ENCODE measurements around the gene ITGB3. TPM values are rescaled to one million over a fixed set of nuclear protein-coding genes. Genes with fewer than 3 reads are reported as not detected.

Gene ITGB3
- total RNA-seq, 1 experiment from 2014 or later, result not detected

DNA sequence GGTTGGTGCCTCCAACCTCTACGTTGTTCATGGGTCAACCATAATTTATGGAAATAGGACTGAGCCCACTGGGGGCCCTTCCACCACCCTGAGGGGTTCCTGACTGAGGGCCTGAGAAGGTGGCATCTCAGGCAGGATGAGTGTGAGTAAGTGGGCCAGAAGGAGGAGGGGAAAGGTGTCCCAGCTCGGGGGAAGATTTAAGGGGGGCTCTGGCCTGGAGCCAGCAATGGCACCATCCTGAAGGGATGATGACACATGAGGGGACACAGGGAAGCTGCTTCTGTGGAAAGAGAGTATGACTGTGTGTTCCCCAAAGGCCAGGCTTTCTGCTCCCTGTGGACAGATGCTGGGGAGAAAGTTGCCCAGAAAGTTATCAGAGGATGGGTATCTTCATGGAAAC, 25.8 kb upstream of the ITGB3 start:
- H3K27ac ChIP-seq (ENCODE audit: low read depth, low read length), result no peak overlapping the region
- H3K9me3 ChIP-seq (ENCODE audit: control insufficient read depth in 1 of 2, insufficient read depth in 1 of 2, low read depth in 1 of 2, low read length in 2 of 2), result peaks cover 0 to 5% of the 10 kb centered on the region in 2 experiments; a peak in 1 of 4 replicates
- TF ChIP-seq, protein P1, sequence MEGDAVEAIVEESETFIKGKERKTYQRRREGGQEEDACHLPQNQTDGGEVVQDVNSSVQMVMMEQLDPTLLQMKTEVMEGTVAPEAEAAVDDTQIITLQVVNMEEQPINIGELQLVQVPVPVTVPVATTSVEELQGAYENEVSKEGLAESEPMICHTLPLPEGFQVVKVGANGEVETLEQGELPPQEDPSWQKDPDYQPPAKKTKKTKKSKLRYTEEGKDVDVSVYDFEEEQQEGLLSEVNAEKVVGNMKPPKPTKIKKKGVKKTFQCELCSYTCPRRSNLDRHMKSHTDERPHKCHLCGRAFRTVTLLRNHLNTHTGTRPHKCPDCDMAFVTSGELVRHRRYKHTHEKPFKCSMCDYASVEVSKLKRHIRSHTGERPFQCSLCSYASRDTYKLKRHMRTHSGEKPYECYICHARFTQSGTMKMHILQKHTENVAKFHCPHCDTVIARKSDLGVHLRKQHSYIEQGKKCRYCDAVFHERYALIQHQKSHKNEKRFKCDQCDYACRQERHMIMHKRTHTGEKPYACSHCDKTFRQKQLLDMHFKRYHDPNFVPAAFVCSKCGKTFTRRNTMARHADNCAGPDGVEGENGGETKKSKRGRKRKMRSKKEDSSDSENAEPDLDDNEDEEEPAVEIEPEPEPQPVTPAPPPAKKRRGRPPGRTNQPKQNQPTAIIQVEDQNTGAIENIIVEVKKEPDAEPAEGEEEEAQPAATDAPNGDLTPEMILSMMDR (IDR thresholded peaks at IDR 0.05 in 2 of 3, conservative IDR thresholded peaks at IDR 0.05 in 1 of 3; ENCODE audit: borderline replicate concordance in 1 of 3, insufficient read depth in 1 of 3, low read depth in 2 of 3, low read length in 2 of 3), result no peak
- no peaks in the 10 kb centered on the region for H3K36me3 ChIP-seq (ENCODE audit: control insufficient read depth in 1 of 2, insufficient read depth in 2 of 2, low read length in 2 of 2)
- no peak overlapping the region for H3K4me3 ChIP-seq (replicated peaks in 1 of 2; ENCODE audit: low read depth in 1 of 2, low read length in 2 of 2)
- H3K79me2 ChIP-seq (ENCODE audit: insufficient read depth, low read length), result no peaks in the 10 kb centered on the region
- ATAC-seq (no peak), DNase-seq (ENCODE audit: low read depth, low spot score) (no peak)
- BruUV-seq (replicated peaks), result no TSS peak
- H3K9me2 ChIP-seq (ENCODE audit: insufficient read depth), result no peaks in the 10 kb centered on the region
- no peak overlapping the region for H2AFZ ChIP-seq (ENCODE audit: low read depth, low read length, poor library complexity, severe bottlenecking)
- no peaks in the 10 kb centered on the region for H4K20me1 ChIP-seq (ENCODE audit: insufficient read depth)
- intact Hi-C loops (cut with micrococcal nuclease), result no loop called here
- H3K4me1 ChIP-seq (ENCODE audit: control insufficient read depth in 1 of 2, insufficient read depth in 2 of 2, low read length in 2 of 2), result peaks cover 14 to 28% of the 10 kb centered on the region in 2 experiments
- no peak overlapping the region for H3K9ac ChIP-seq (ENCODE audit: low read length)
- POLR2A ChIA-PET, result no interaction called here
- RAD21 ChIA-PET (ENCODE audit: low non-redundant PET in 1 of 2, low total read pairs in 2 of 2, uncharacterized antibody in 2 of 2, unreplicated experiment in 2 of 2), result no interaction called here
- H3K4me2 ChIP-seq (ENCODE audit: low read length), result no peak overlapping the region
- CTCF ChIA-PET, result no interaction called here
- H3K27me3 ChIP-seq (ENCODE audit: insufficient read depth, low read length), result no peaks in the 10 kb centered on the region

DNA sequence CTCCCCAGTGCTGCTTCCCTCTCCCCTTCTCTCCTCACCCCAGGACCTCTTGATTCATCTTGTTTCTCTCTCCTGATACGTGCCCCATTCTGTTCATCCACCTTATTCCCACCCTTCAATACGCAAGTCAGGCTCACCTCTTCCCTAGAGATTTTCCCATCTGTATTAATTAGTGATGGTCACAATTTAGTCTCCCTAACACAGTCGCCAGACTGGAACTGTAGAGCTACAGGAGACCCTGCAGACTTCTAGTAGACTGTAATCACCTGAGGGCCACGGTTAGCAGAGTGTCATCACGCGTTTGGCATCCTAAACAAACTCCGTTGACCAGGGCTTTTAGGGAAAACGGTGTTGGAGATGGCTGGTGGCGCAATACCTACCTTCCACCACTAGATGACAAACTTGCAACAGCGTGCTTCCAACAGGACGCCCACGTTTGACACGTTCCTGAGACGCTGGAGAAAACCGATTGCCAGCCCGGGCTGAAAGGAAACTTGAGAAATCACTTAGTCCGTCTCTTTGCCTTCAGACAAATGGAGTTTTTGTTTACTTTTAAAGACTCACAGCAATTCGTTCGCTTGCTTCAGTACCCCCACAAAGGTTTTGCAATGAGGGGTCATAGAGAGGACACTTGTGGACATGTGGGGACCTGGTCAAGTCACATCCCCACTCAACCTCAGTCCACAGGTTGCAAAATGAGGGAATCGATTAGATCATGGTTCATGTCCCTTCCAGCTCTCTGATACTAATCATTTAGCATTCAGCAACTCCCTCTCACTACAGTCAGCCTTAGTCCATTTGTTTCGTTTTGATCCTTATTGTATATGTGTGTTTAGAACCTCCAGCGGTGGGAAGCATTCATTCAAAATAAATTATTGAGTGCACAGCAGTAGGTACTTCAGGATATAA, 23.8 kb upstream of the ITGB3 start:
- intact Hi-C loops (cut with micrococcal nuclease), result loop anchor here (1.0 kb wide), 2 partner anchors 86 to 386 kb away; no protein-coding TSS in a partner anchor
- BruUV-seq (replicated peaks), result no TSS peak
- TF ChIP-seq ZNF274 (IDR thresholded peaks at IDR 0.05; ENCODE audit: low read depth, low read length) (no peak), CBX3 (IDR thresholded peaks at IDR 0.05; ENCODE audit: low read depth) (0 out of 2 replicates have a peak, but pooled peaks have one; percentile 57), CEBPB (IDR thresholded peaks at IDR 0.05; ENCODE audit: low read depth) (peak; percentile 88), YY1 (IDR thresholded peaks at IDR 0.05; ENCODE audit: extremely low read depth, insufficient replicate concordance, low read depth, low read length) (peak; percentile 73), SRF (IDR thresholded peaks at IDR 0.05; ENCODE audit: low read depth) (no peak), ELF1 (IDR thresholded peaks at IDR 0.05; ENCODE audit: borderline replicate concordance, low read depth) (no peak), SP1 (IDR thresholded peaks at IDR 0.05; ENCODE audit: low read depth) (no peak)
- TF ChIP-seq, protein P2, sequence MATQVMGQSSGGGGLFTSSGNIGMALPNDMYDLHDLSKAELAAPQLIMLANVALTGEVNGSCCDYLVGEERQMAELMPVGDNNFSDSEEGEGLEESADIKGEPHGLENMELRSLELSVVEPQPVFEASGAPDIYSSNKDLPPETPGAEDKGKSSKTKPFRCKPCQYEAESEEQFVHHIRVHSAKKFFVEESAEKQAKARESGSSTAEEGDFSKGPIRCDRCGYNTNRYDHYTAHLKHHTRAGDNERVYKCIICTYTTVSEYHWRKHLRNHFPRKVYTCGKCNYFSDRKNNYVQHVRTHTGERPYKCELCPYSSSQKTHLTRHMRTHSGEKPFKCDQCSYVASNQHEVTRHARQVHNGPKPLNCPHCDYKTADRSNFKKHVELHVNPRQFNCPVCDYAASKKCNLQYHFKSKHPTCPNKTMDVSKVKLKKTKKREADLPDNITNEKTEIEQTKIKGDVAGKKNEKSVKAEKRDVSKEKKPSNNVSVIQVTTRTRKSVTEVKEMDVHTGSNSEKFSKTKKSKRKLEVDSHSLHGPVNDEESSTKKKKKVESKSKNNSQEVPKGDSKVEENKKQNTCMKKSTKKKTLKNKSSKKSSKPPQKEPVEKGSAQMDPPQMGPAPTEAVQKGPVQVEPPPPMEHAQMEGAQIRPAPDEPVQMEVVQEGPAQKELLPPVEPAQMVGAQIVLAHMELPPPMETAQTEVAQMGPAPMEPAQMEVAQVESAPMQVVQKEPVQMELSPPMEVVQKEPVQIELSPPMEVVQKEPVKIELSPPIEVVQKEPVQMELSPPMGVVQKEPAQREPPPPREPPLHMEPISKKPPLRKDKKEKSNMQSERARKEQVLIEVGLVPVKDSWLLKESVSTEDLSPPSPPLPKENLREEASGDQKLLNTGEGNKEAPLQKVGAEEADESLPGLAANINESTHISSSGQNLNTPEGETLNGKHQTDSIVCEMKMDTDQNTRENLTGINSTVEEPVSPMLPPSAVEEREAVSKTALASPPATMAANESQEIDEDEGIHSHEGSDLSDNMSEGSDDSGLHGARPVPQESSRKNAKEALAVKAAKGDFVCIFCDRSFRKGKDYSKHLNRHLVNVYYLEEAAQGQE (IDR thresholded peaks at IDR 0.05; ENCODE audit: low read depth), result no peak

More for the DNA sequence above, 23.8 kb upstream of the ITGB3 start:
- H3K4me2 ChIP-seq (ENCODE audit: low read length), result peak overlapping the region; percentile 68
- H3K9me3 ChIP-seq (ENCODE audit: control insufficient read depth in 1 of 2, insufficient read depth in 1 of 2, low read depth in 1 of 2, low read length in 2 of 2), result peaks cover 0 to 5% of the 10 kb centered on the region in 2 experiments; a peak in 1 of 4 replicates
- peak overlapping the region; percentile 32 for H3K9ac ChIP-seq (ENCODE audit: low read length)
- peak; percentile 90 for DNase-seq (ENCODE audit: low read depth, low spot score)
- ChIA-PET CTCF (interaction anchor here (1.0 to 2.2 kb wide), 3 partner anchors 10 to 86 kb away, joined by 3 to 19 read pairs (median 3); no protein-coding TSS in a partner anchor), POLR2A (no interaction called here), RAD21 (ENCODE audit: low non-redundant PET in 1 of 2, low total read pairs in 2 of 2, uncharacterized antibody in 2 of 2, unreplicated experiment in 2 of 2) (interaction anchor here (0.7 to 0.9 kb wide), 2 partner anchors 66 to 86 kb away, joined by 3 read pairs; no protein-coding TSS in a partner anchor)
- H3K79me2 ChIP-seq (ENCODE audit: insufficient read depth, low read length), result no peaks in the 10 kb centered on the region
- H3K27me3 ChIP-seq (ENCODE audit: insufficient read depth, low read length), result no peaks in the 10 kb centered on the region
- peak overlapping the region; percentile 15 to 21 for H3K4me3 ChIP-seq (replicated peaks in 1 of 2; ENCODE audit: low read depth in 1 of 2, low read length in 2 of 2)
- peaks cover 14 to 28% of the 10 kb centered on the region in 2 experiments for H3K4me1 ChIP-seq (ENCODE audit: control insufficient read depth in 1 of 2, insufficient read depth in 2 of 2, low read length in 2 of 2)
- ATAC-seq, result peak; percentile 92
- peak overlapping the region; percentile 83 for H2AFZ ChIP-seq (ENCODE audit: low read depth, low read length, poor library complexity, severe bottlenecking)
- no peaks in the 10 kb centered on the region for H3K9me2 ChIP-seq (ENCODE audit: insufficient read depth)
- no peaks in the 10 kb centered on the region for H3K36me3 ChIP-seq (ENCODE audit: control insufficient read depth in 1 of 2, insufficient read depth in 2 of 2, low read length in 2 of 2)
- H3K27ac ChIP-seq (ENCODE audit: low read depth, low read length), result no peak overlapping the region
- H4K20me1 ChIP-seq (ENCODE audit: insufficient read depth), result no peaks in the 10 kb centered on the region

Data from HCT116 (cell line).